A549 (cell line): ENCODE measurements around the gene DPM3.

Experiments used
- CHD4 ChIP-seq: fragments of 200-600 bp; sonication (generic); IDR thresholded peaks from 2 replicates; pipeline ENCODE4 v1.6.1; 2016; ENCODE audit warnings: antibody characterized with exemption, mild to moderate bottlenecking, borderline replicate concordance
- CTCF ChIP-seq: fragments of >200 bp; sonication (Bioruptor Twin); formaldehyde crosslinking; IDR thresholded peaks from 3 replicates; pipeline ENCODE4 v1.5.1; 2016
- EP300 ChIP-seq, 2 experiments: fragments of >200 bp; sonication (Bioruptor Twin); formaldehyde crosslinking; IDR thresholded peaks; 2 replicates in 1 of 2; 3 replicates in 1 of 2; pipeline ENCODE4 v1.6.1; 2016 to 2017
- KDM5A ChIP-seq: fragments of 200-600 bp; sonication (generic); IDR thresholded peaks from 2 replicates; pipeline ENCODE4 v1.6.1; 2016; ENCODE audit warnings: antibody characterized with exemption, mild to moderate bottlenecking
- MAX ChIP-seq: IDR thresholded peaks from 2 replicates; pipeline ENCODE4 v1.6.1; 2012
- MAZ ChIP-seq: fragments of 150-350 bp; IDR thresholded peaks from 2 replicates; pipeline ENCODE4 v1.6.1; 2014; ENCODE audit warnings: antibody characterized with exemption, low read depth, low read length, borderline replicate concordance
- PBX3 ChIP-seq: IDR thresholded peaks from 2 replicates; pipeline ENCODE4 v1.6.1; 2012
- POLR2A ChIP-seq: IDR thresholded peaks from 2 replicates; pipeline ENCODE4 v1.6.1; 2012; ENCODE audit warnings: mild to moderate bottlenecking, low read length
- REST ChIP-seq: fragments of 200-600 bp; sonication (generic); IDR thresholded peaks from 2 replicates; pipeline ENCODE4 v1.6.1; 2016; ENCODE audit warnings: antibody characterized with exemption, mild to moderate bottlenecking, moderate library complexity
- ZFP36 ChIP-seq: fragments of 450-650 bp; IDR thresholded peaks from 2 replicates; pipeline ENCODE4 v1.6.1; 2014; ENCODE audit warnings: borderline replicate concordance; ENCODE audit not compliant: partially characterized antibody
- TF ChIP-seq, protein P1 (sequence below): fragments of 150-350 bp; IDR thresholded peaks from 2 replicates; pipeline ENCODE4 v1.6.1; 2014; ENCODE audit warnings: low read depth, mild to moderate bottlenecking, low read length

DNA sequence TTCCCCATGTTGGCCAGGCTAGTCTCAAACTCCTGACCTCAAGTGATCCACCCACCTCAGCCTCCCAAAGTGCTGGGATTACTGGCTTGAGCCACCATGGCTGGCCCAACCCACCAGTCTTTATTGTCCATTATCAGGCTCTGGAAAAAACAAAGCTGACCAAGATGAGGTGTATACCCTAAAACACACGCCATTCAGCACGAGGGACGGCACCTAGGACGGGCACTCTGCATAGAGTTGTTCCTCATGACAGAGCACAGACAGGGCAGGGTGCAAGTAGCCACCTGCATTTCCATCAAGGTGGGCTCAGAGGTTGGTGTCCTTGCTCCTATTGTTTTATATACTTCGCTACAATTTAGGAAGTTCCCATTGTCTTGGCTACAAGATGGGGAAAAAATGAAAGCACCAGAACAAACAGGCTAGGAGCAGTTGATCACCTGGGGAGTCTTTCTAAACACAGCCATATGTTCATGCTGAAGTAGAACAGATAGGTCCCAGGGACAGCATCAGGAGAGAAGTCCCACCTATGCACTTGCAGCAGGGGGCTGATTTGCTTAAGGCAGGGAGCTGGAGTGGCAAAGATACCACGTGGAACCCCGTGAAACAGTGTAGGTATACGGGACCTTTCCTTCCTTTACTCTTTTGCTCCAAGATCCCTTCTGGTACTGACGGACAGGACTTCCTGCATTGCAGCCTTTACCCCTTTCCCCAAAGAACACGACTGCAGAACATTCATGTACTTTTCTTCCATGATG lies 28.3 kb upstream of the DPM3 start:
- TF ChIP-seq CHD4 (no peak), CTCF (no peak), ZFP36 (no peak), MAX (no peak), KDM5A (no peak), PBX3 (no peak), REST (no peak), POLR2A (no peak), MAZ (no peak), EP300 (IDR thresholded peaks at IDR 0.05) (no peak)
- TF ChIP-seq, protein P1, sequence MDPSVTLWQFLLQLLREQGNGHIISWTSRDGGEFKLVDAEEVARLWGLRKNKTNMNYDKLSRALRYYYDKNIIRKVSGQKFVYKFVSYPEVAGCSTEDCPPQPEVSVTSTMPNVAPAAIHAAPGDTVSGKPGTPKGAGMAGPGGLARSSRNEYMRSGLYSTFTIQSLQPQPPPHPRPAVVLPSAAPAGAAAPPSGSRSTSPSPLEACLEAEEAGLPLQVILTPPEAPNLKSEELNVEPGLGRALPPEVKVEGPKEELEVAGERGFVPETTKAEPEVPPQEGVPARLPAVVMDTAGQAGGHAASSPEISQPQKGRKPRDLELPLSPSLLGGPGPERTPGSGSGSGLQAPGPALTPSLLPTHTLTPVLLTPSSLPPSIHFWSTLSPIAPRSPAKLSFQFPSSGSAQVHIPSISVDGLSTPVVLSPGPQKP, result no peak
